Stimulated activated naive CD8-positive, alpha-beta T cell treated with anti-CD3 and anti-CD28 coated beads, Interleukin-15, amount 100 ng/mL, for 72 hours (primary cell): ENCODE data around the gene MUC4.
A peak's percentile ranks its signal among the peaks of the same experiment; 100 is the strongest.
"Not testable (repeated sequence)": the region's sequence is repeated elsewhere in the genome, so short reads cannot be mapped to it uniquely, and the experiment has no call there.

Experiments
- ATAC-seq: fragments of 150-1000 bp; cut with Tn5 transposase; 2 replicates; pipeline ENCODE4 v1.10.0; 2021; ENCODE audit warnings: mild to moderate bottlenecking, moderate library complexity
- DNase-seq, 2 donors: peaks; one replicate each; pipeline ENCODE4 v3.0.0; 2021 to 2022
- H3K27ac Mint-ChIP-seq, 2 donors: one replicate each; pipeline ENCODE4 v1.8.0; 2022; ENCODE audit warnings: mild to moderate bottlenecking in 2 of 2, mixed read lengths in 2 of 2, moderate library complexity in 2 of 2
- H3K27me3 Mint-ChIP-seq: one replicate; pipeline ENCODE4 v1.8.0; 2022; ENCODE audit warnings: mixed read lengths
- H3K4me1 Mint-ChIP-seq: one replicate; pipeline ENCODE4 v1.8.0; 2022; ENCODE audit warnings: mild to moderate bottlenecking, mixed read lengths
- H3K4me3 Mint-ChIP-seq, 2 donors: one replicate each; pipeline ENCODE4 v1.8.0; 2022; ENCODE audit warnings: mild to moderate bottlenecking in 2 of 2, mixed read lengths in 2 of 2, moderate library complexity in 1 of 2
- H3K9me3 Mint-ChIP-seq, 2 donors: one replicate each; pipeline ENCODE4 v1.8.0; 2022; ENCODE audit warnings: mixed read lengths in 2 of 2

The MUC4 gene

GRCh38 chr3:195790901-195791300 lies 20.8 kb downstream of the MUC4 start:
- Mint-ChIP-seq H3K27ac (no peak overlapping the region), H3K4me3 (no peak overlapping the region), H3K9me3 (peaks cover 26 to 44% of the 10 kb centered on the region in 2 donors)

DNA sequence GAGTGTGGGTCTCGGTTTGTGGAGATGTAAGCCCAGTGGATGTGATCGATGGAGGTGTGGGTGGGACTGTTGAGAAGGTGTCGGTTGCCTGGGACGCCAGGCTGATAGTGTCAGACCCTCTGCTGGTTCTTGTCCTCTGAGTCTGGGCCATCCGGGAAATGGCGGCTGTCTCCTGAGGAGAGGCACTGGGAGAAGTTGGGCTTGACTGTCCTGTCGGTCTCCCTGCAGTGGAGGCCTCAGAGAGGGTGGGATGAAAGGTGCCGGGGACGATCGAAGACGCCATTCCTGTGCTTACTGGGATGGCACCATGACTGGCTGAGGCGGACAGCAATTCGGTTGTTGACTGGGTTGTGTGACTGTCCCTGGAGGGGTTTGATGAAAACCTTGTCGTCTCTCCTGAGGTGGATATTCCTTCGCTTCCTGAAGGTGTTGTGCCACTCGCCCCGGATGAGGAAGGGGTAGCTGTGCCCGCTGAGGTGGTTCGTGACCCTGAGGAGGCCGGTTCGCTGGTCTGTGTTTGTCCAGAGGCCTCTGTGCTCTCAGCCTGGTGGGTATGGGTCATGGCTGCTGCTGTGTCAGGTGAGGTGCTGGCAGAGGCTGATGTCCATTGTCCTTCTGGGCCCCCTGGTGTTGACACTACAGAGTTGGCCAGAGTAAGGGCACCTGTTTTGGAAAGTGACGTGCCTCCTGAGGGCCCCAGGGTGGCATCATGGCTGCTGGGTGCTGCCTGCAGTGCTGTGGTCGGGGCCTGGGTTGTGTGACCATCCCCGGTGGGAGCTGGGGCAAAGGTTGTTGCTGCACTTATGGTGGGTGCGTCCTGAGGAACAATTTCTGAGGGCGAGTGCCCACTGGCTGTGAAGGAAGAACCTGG lies 22.8 kb downstream of the MUC4 start:
- Mint-ChIP-seq H3K4me1 (peaks cover 57% of the 10 kb centered on the region), H3K27me3 (no peaks in the 10 kb centered on the region), H3K27ac (peak overlapping the region; percentile 85 to 95), H3K4me3 (no peak overlapping the region), H3K9me3 (peaks cover 45 to 64% of the 10 kb centered on the region in 2 donors)
- no peak for ATAC-seq
- DNase-seq = no peak

More at GRCh38 chr3:195790901-195791300, 20.8 kb downstream of the MUC4 start:
- ATAC-seq (no peak), DNase-seq (no peak)
- Mint-ChIP-seq H3K27me3 (peaks cover 8% of the 10 kb centered on the region), H3K4me1 (peaks cover 40% of the 10 kb centered on the region)

- not testable (repeated sequence) for ATAC-seq, H3K27me3 Mint-ChIP-seq
- peak overlapping the region; percentile 75 to 90 for H3K27ac Mint-ChIP-seq
- peaks cover 62 to 83% of the 10 kb centered on the region in 2 donors for H3K9me3 Mint-ChIP-seq
- peak overlapping the region; percentile 11 to 37 for H3K4me3 Mint-ChIP-seq
- peaks cover 75% of the 10 kb centered on the region for H3K4me1 Mint-ChIP-seq
- peak in 1 of 2 donors; percentile 2 for DNase-seq
These were observed 25.8 kb downstream of the MUC4 start for GRCh38 chr3:195785781-195786405.

- Mint-ChIP-seq H3K27ac (peak overlapping the region in 1 of 2 donors; percentile 29), H3K4me1 (peaks cover 77% of the 10 kb centered on the region), H3K9me3 (peaks cover 76 to 88% of the 10 kb centered on the region in 2 donors)
- DNase-seq, H3K27me3 Mint-ChIP-seq, ATAC-seq, H3K4me3 Mint-ChIP-seq: not testable (repeated sequence)
These were observed 27.7 kb downstream of the MUC4 start for GRCh38 chr3:195784031-195784430.

GRCh38 chr3:195781236-195781635 lies 30.5 kb downstream of the MUC4 start:
- H3K4me3 Mint-ChIP-seq, H3K27me3 Mint-ChIP-seq, DNase-seq, ATAC-seq: not testable (repeated sequence)
- Mint-ChIP-seq H3K4me1 (peaks cover 68% of the 10 kb centered on the region), H3K9me3 (peaks cover 72 to 84% of the 10 kb centered on the region in 2 donors), H3K27ac (peak overlapping the region; percentile 27 to 77)

- peaks cover 42% of the 10 kb centered on the region for H3K4me1 Mint-ChIP-seq
- ATAC-seq (no peak), DNase-seq (no peak)
- peaks cover 44 to 51% of the 10 kb centered on the region in 2 donors for H3K9me3 Mint-ChIP-seq
- no peaks in the 10 kb centered on the region for H3K27me3 Mint-ChIP-seq
- no peak overlapping the region for H3K27ac Mint-ChIP-seq
- no peak overlapping the region for H3K4me3 Mint-ChIP-seq
These were observed 33.8 kb downstream of the MUC4 start for GRCh38 chr3:195777975-195778374.

DNA sequence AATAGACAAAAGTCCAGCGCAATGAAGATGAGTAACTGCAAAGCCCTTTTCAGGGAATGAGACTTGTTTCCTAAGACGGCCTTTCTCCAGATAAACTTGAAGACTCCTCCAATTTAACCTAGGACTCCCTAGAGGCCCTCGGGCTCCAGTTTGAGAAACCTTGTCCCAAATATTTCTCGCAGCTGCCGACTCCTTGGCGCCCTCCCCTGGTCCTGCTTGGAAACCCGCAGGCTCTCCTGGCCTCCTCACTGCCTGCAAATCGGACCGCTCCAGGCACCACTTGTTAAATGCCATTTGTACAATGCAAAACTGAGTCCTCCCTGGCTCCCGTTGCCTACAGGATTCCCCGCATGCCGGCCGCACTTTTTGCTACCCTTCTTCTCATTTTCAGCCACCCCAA lies 36.8 kb downstream of the MUC4 start:
- Mint-ChIP-seq H3K4me3 (no peak overlapping the region), H3K27ac (no peak overlapping the region), H3K4me1 (peaks cover 17% of the 10 kb centered on the region), H3K27me3 (no peaks in the 10 kb centered on the region), H3K9me3 (peaks cover 18 to 21% of the 10 kb centered on the region in 2 donors)
- no peak for DNase-seq
- no peak for ATAC-seq

GRCh38 chr3:195773956-195774537 lies 37.7 kb downstream of the MUC4 start:
- Mint-ChIP-seq H3K27ac (no peak overlapping the region), H3K9me3 (peaks cover 9 to 13% of the 10 kb centered on the region in 2 donors), H3K27me3 (no peaks in the 10 kb centered on the region), H3K4me3 (no peak overlapping the region), H3K4me1 (peaks cover 8% of the 10 kb centered on the region)
- ATAC-seq (no peak), DNase-seq (no peak)

- Mint-ChIP-seq H3K4me1 (no peaks in the 10 kb centered on the region), H3K27me3 (no peaks in the 10 kb centered on the region), H3K9me3 (no peaks in the 10 kb centered on the region), H3K4me3 (peak overlapping the region in 1 of 2 donors; percentile 55), H3K27ac (peak overlapping the region in 1 of 2 donors; percentile 95)
- ATAC-seq = peak; percentile 33
- no peak for DNase-seq
These were observed 40.0 kb downstream of the MUC4 start for GRCh38 chr3:195771646-195772300.

DNA sequence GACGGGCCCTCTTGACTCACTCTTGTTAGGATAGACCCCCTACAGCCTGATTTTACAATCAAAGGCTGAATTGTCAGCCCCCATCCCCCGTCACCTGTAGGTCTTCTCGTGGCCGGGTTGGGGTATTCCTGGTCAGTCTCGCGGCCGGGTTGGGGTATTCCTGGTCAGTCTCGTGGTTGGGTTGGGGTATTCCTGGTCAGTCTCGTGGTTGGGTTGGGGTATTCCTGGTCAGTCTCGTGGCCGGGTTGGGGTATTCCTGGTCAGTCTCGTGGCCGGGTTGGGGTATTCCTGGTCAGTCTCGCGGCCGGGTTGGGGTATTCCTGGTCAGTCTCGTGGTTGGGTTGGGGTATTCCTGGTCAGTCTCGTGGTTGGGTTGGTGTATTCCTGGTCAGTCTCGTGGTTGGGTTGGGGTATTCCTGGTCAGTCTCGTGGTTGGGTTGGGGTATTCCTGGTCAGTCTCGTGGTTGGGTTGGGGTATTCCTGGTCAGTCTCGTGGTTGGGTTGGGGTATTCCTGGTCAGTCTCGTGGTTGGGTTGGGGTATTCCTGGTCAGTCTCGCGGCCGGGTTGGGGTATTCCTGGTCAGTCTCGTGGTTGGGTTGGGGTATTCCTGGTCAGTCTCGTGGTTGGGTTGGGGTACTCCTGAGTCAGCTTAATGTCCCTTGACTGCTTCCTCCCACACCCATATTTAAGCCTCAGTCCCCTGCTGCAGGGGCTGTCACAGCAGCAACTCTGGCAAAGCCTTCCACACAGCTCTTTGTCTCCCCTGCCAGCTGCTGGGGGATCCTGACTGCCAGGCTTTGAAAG lies 40.7 kb downstream of the MUC4 start:
- not testable (repeated sequence) for H3K4me1 Mint-ChIP-seq
- peak overlapping the region in 1 of 2 donors; percentile 55 for H3K4me3 Mint-ChIP-seq
- peak overlapping the region in 1 of 2 donors; percentile 95 for H3K27ac Mint-ChIP-seq

DNA sequence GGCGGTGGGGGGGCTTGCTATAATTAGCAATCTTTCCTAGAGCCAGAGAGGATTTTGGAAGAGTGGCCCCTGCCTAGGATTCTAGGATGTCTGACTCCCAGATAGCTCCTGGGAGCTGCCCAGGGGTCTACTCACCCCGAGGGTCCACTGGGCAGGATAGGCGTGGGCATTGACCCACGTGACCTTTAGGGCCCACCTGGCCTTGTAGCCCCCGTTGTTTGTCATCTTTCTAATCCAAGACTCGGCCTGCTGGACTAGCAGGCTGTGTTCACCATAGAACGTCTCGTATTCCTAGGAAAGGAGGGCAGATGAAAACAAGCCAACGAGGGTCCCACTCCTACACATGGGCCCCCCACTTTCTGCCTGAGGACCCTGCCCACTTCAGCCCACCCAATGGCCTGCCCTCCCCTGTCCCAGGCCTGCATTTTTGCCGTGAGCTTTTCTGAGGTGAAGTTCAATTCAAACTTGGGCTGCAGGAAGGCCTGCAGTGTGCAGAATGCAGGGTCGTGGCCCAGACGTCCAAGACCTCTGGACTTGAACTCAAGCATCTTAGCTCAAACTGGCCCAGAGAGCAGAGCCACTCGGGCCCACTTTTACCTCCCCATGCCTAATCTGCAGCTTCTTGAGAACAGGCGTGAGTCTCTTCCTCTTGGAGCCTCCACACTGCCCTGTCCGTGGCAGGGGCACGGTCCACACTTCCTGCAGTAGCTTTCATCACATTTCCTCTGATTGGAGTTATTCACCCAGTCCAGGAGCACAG lies 41.5 kb downstream of the MUC4 start:
- ATAC-seq (peak; percentile 55), DNase-seq (no peak)
- Mint-ChIP-seq H3K9me3 (no peaks in the 10 kb centered on the region), H3K27ac (peak overlapping the region in 1 of 2 donors; percentile 86), H3K4me1 (no peaks in the 10 kb centered on the region), H3K4me3 (no peak overlapping the region), H3K27me3 (no peaks in the 10 kb centered on the region)

More for the DNA sequence above, 40.7 kb downstream of the MUC4 start:
- not testable (repeated sequence) for H3K27me3 Mint-ChIP-seq, H3K9me3 Mint-ChIP-seq
- ATAC-seq (peak; percentile 65), DNase-seq (peak in 1 of 2 donors; percentile 44)

DNA sequence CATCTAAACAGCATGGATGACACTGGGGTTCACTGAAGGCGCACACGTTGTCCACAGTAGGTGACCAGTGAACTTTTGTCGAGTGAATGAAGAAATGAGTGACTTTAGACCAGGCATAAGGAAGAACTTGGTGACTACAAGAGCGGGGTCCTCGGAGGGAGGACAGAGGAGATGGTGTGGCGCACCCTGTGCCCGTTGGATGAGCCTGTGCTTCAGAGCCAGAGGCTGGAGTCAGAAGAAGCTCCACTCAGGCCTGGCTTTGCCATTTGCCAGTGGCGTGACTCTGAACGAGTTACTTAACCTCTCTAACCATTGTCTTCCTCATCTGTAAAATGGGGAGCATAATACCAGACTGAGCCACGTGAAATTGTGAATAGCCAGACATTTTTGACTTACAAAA lies 42.2 kb downstream of the MUC4 start:
- H3K4me3 Mint-ChIP-seq = no peak overlapping the region
- H3K27me3 Mint-ChIP-seq = peaks cover 2% of the 10 kb centered on the region
- H3K27ac Mint-ChIP-seq = peak overlapping the region in 1 of 2 donors; percentile 8
- no peaks in the 10 kb centered on the region for H3K9me3 Mint-ChIP-seq
- DNase-seq (no peak), ATAC-seq (no peak)
- no peaks in the 10 kb centered on the region for H3K4me1 Mint-ChIP-seq

DNA sequence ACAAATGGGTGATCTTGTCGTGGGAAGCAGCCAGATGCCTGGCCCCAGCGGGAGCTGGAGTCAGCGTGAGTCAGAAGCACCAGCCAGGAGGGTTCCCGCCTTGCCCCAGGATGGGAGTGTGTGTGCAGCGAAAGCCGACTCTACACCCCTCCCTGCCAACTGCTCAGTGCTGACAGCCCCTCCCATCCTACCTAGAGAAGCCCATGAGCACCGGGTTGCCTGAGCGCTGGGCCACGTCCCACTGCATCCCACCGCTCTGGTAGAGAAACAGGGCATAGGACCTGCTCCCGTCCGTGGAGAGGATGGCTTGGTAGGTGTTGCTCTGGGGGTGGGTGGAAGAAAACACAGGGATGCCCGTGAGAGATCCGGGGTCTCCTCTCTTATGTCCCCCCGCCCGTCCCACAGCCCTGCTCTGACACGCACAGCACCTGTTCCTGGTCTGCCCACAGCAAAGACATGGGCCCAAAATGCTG lies 42.9 kb downstream of the MUC4 start:
- DNase-seq (no peak), ATAC-seq (no peak)
- no peaks in the 10 kb centered on the region for H3K9me3 Mint-ChIP-seq
- no peak overlapping the region for H3K4me3 Mint-ChIP-seq
- H3K4me1 Mint-ChIP-seq = no peaks in the 10 kb centered on the region
- H3K27me3 Mint-ChIP-seq = peaks cover 9% of the 10 kb centered on the region
- H3K27ac Mint-ChIP-seq = no peak overlapping the region

- Mint-ChIP-seq H3K27me3 (peaks cover 13% of the 10 kb centered on the region), H3K4me3 (no peak overlapping the region), H3K9me3 (no peaks in the 10 kb centered on the region), H3K4me1 (no peaks in the 10 kb centered on the region), H3K27ac (no peak overlapping the region)
- ATAC-seq = no peak
- DNase-seq = no peak
These were observed 43.3 kb downstream of the MUC4 start for GRCh38 chr3:195768414-195768813.
